K562 (cell line): ENCODE data around the gene POLR3A. TPM values are rescaled to one million over a fixed set of nuclear protein-coding genes. Genes with fewer than 3 reads are reported as not detected.

ENCODE experiments used
- ATAC-seq: fragments of 200-7000 bp; cut with Tn5 transposase; 3 replicates; pipeline ENCODE4 v1.9.1; 2020; ENCODE audit warnings: moderate library complexity
- BruUV-seq: library from RNA; stranded (reverse); fragments of 400-500 nt; replicated peaks from 2 replicates; lab custom pipeline; 2021; lab: Mats Ljungman, UMichigan
- CTCF ChIA-PET: fragments of 300-600 bp; formaldehyde crosslinking; extraction: SDS; loops from one replicate; lab custom pipeline; 2021; ENCODE audit warnings: low intra/inter-chr PET ratio; lab: Yijun Ruan, JAX
- POLR2A ChIA-PET: fragments of 300-600, 350-650 bp; sonication (Branson Sonifier 250); formaldehyde crosslinking; extraction: SDS; loops from one replicate; lab custom pipeline; 2021; ENCODE audit warnings: antibody characterized with exemption, inconsistent platforms; lab: Yijun Ruan, JAX
- DNase-seq, 4 experiments: peaks; one replicate each; pipeline versions ENCODE4 v3.0.0 to v3.0.0-alpha.2; 2011 to 2018; ENCODE audit warnings: low spot score in 3 of 4, mixed read lengths in 3 of 4; ENCODE audit errors: extremely low read depth in 1 of 4
- FAIRE-seq: peaks from 2 replicates; lab custom pipeline; 2011; peaks lifted over from hg19 to GRCh38; lab: Jason Lieb, UNC
- H2AFZ ChIP-seq: 2 replicates; pipeline ENCODE4 v1.6.0; 2011; ENCODE audit warnings: low read depth, low read length, control low read depth, inconsistent platforms
- H3K27ac ChIP-seq: fragments of 200-600 bp; 3 replicates; pipeline ENCODE4 v1.8.0; 2011; ENCODE audit warnings: low read depth, mild to moderate bottlenecking, control low read depth, inconsistent platforms, low read length, moderate library complexity, mixed read lengths; ENCODE audit errors: extremely low read depth
- H3K27me3 ChIP-seq, 2 experiments: fragments of 300-600 bp in 1 of 2; 2 replicates in 1 of 2; 3 replicates in 1 of 2; pipeline versions ENCODE4 v1.6.0 to v1.8.0; 2011; ENCODE audit warnings: inconsistent platforms in 2 of 2, low read length in 2 of 2, mild to moderate bottlenecking in 1 of 2, mixed read lengths in 1 of 2, moderate library complexity in 1 of 2; ENCODE audit not compliant: control insufficient read depth in 2 of 2, insufficient read depth in 2 of 2
- H3K36me3 ChIP-seq: fragments of 300-600 bp; 3 replicates; pipeline ENCODE4 v1.8.0; 2011; ENCODE audit warnings: mild to moderate bottlenecking, low read length, inconsistent platforms; ENCODE audit not compliant: control insufficient read depth, insufficient read depth
- H3K4me1 ChIP-seq, 2 experiments: fragments of 200-600 bp in 1 of 2; replicated peaks in 1 of 2; 2 replicates in 1 of 2; 3 replicates in 1 of 2; pipeline versions ENCODE4 v1.5.1 to v1.8.0; 2011; ENCODE audit warnings: inconsistent platforms in 2 of 2, low read length in 2 of 2, mild to moderate bottlenecking in 1 of 2, mixed read lengths in 1 of 2, moderate library complexity in 1 of 2; ENCODE audit not compliant: control insufficient read depth in 2 of 2, insufficient read depth in 2 of 2
- H3K4me2 ChIP-seq: 2 replicates; pipeline ENCODE4 v1.6.1; 2011; ENCODE audit warnings: low read length, control low read depth, inconsistent platforms, mixed read lengths; ENCODE audit not compliant: insufficient read depth
- H3K4me3 ChIP-seq: fragments of 200-600 bp; sonication (generic), shearing (Covaris generic); 2 replicates; pipeline ENCODE4 v1.5.1; 2016; ENCODE audit warnings: control low read depth, inconsistent platforms
- H3K79me2 ChIP-seq: fragments of 200-600 bp; 3 replicates; pipeline ENCODE4 v1.8.0; 2011; ENCODE audit warnings: low read length, inconsistent platforms; ENCODE audit not compliant: control insufficient read depth, insufficient read depth
- H3K9ac ChIP-seq, 2 experiments: 2 replicates each; pipeline versions ENCODE4 v1.6.0 to v1.6.1; 2011; ENCODE audit warnings: low read depth in 2 of 2, low read length in 2 of 2, control low read depth in 1 of 2, inconsistent platforms in 1 of 2, mild to moderate bottlenecking in 1 of 2, mixed read lengths in 1 of 2; ENCODE audit not compliant: insufficient read depth in 1 of 2
- H3K9me1 ChIP-seq: one replicate; pipeline ENCODE4 v1.6.0; 2011; ENCODE audit warnings: inconsistent platforms, mild to moderate bottlenecking, low read length, moderate library complexity; ENCODE audit not compliant: control insufficient read depth, insufficient read depth
- H3K9me3 ChIP-seq: replicated peaks from 2 replicates; pipeline ENCODE4 v1.5.1; 2011; ENCODE audit warnings: low read depth, low read length, inconsistent platforms; ENCODE audit not compliant: control insufficient read depth, insufficient read depth
- H4K20me1 ChIP-seq: replicated peaks from 2 replicates; pipeline ENCODE4 v1.6.1; 2011; ENCODE audit warnings: low read length, inconsistent platforms, mixed read lengths; ENCODE audit not compliant: control insufficient read depth, insufficient read depth
- ESRRA ChIP-seq: fragments of 450-650 bp; IDR thresholded peaks from 2 replicates; pipeline ENCODE4 v1.6.1; 2014; ENCODE audit warnings: low read depth, mild to moderate bottlenecking, moderate library complexity, borderline replicate concordance
- ETV6 ChIP-seq, 3 experiments: fragments of 150-350 bp in 1 of 3; sonication (generic) in 1 of 3; formaldehyde crosslinking in 1 of 3; IDR thresholded peaks; 2 replicates each; pipeline versions ENCODE4 v1.6.1 to v1.8.0; 2014 to 2022; ENCODE audit warnings: borderline replicate concordance in 2 of 3, low read depth in 2 of 3, antibody characterized with exemption in 1 of 3, low read length in 1 of 3, mild to moderate bottlenecking in 1 of 3, missing genetic modification reagents in 1 of 3
- FOXA1 ChIP-seq: fragments of 450-650 bp; IDR thresholded peaks from 2 replicates; pipeline ENCODE4 v1.6.1; 2016; ENCODE audit warnings: mild to moderate bottlenecking, borderline replicate concordance
- FOXJ3 ChIP-seq: sonication (generic); formaldehyde crosslinking; IDR thresholded peaks from 2 replicates; pipeline ENCODE4 v1.4.0; 2020; ENCODE audit warnings: mild to moderate bottlenecking, missing genetic modification reagents
- KAT8 ChIP-seq: fragments of 450-650 bp; IDR thresholded peaks from 2 replicates; pipeline ENCODE4 v1.6.1; 2016; ENCODE audit warnings: low read depth, mild to moderate bottlenecking
- KDM5B ChIP-seq: fragments of 200-600 bp; sonication (generic); IDR thresholded peaks from 2 replicates; pipeline ENCODE4 v1.6.1; 2012; ENCODE audit warnings: low read depth, mild to moderate bottlenecking, moderate library complexity, low read length, control low read depth, inconsistent platforms; ENCODE audit not compliant: insufficient replicate concordance
- MBD2 ChIP-seq: sonication (generic); IDR thresholded peaks from 2 replicates; pipeline ENCODE4 v1.6.1; 2016; ENCODE audit warnings: low read depth, borderline replicate concordance
- RHOXF2B ChIP-seq: fragments of 250-450 bp; sonication (Bioruptor Pico); conservative IDR thresholded peaks from 2 replicates; pipeline ENCODE4 v1.5.1; 2021
- RNF2 ChIP-seq: sonication (generic); IDR thresholded peaks from 2 replicates; pipeline ENCODE4 v1.6.1; 2016
- ZNF324 ChIP-seq: fragments of 250-450 bp; sonication (Bioruptor Pico); IDR thresholded peaks from 2 replicates; pipeline ENCODE4 v1.4.0; 2020; ENCODE audit warnings: mild to moderate bottlenecking
- WGBS: fragments of 100-300 bp; shearing (Covaris generic); methylation state at CpG from one replicate; pipeline ENCODE4 v1.1.6; 2016; ENCODE audit warnings: low coverage, mixed read lengths; ENCODE audit not compliant: insufficient coverage; ENCODE audit errors: missing lambda C conversion rate; 5-methylcytosine and 5-hydroxymethylcytosine counted together
- in situ Hi-C: fragments of 300-500 bp; cut with MboI; formaldehyde crosslinking; loops from 4 replicates; pipeline ENCODE4 v1.15.0; 2018; ENCODE audit warnings: inconsistent platforms, mixed read lengths
- intact Hi-C: fragments of 100-400 bp; cut with micrococcal nuclease; formaldehyde crosslinking; loops from 2 replicates; pipeline ENCODE4 v1.14.2; 2022
- polyA plus RNA-seq, 8 experiments: library from polyadenylated mRNA; depleted of rRNA in 4 of 8; stranded (reverse) in 5 of 8; unstranded in 3 of 8; fragments of >200 nt; fragmentation: Nextera tagmentation in 2 of 8; fragmentation: Illumina TruSeq in 1 of 8; extraction: Ambion mirVana in 2 of 8; extraction: Trizol in 1 of 8; gene quantifications; 2 replicates each; pipeline versions ENCODE4 v1.2.1 to v1.2.3, GENCODE V29; 2011 to 2014; ENCODE audit warnings: inconsistent platforms in 1 of 8, missing spikeins in 1 of 8
- total RNA-seq, 7 experiments: library from RNA; depleted of rRNA in 6 of 7; stranded (reverse); fragments of >200 nt in 6 of 7; fragmentation: Illumina TruSeq in 2 of 7; extraction: Trizol in 2 of 7; gene quantifications; 2 replicates each; pipeline versions ENCODE4 v1.2.1 to v1.2.3, GENCODE V29; 2011 to 2021; ENCODE audit warnings: low replicate concordance in 1 of 7
- TF ChIP-seq, protein P1 (sequence below): sonication (generic); formaldehyde crosslinking; IDR thresholded peaks from 2 replicates; pipeline ENCODE4 v1.8.1; 2023; ENCODE audit warnings: missing genetic modification reagents, mild to moderate bottlenecking, borderline replicate concordance
- TF ChIP-seq, protein P2 (sequence below): fragments of 450-650 bp; IDR thresholded peaks from 2 replicates; pipeline ENCODE4 v1.6.1; 2018; ENCODE audit warnings: mild to moderate bottlenecking, low read depth; ENCODE audit not compliant: partially characterized antibody
- TF ChIP-seq, protein P3 (sequence below): fragments of 450-650 bp; formaldehyde crosslinking; IDR thresholded peaks from 2 replicates; pipeline ENCODE4 v1.4.0; 2020; ENCODE audit warnings: mild to moderate bottlenecking

POLR3A gene
- total and polyA plus RNA-seq, 9 of the 15 experiments (the other 6 are each of a cell fraction or from before 2014, with no cell fraction given): 14.9 to 37.0 (median 26.7) TPM

DNA sequence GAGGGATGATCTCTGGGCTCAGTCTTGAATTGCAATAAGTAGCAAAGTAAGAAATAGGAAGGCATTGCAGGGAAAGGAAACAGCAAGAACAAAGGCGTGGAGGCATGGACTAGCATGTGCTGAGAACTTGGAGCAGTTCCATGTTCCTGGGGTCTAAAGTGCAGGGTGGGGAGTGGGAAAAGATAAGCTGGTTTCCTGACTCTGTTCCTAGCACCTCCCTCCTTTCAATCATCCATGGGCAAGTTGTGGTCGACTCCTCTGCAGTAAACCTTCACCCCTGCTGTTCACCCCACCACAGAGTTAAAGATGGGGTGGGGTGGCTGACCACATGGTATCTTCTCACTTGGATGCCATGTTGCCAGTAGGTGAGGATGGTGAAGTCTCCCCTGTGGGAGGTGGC, 33.9 kb upstream of the POLR3A start (continued):
- TF ChIP-seq, protein P1, sequence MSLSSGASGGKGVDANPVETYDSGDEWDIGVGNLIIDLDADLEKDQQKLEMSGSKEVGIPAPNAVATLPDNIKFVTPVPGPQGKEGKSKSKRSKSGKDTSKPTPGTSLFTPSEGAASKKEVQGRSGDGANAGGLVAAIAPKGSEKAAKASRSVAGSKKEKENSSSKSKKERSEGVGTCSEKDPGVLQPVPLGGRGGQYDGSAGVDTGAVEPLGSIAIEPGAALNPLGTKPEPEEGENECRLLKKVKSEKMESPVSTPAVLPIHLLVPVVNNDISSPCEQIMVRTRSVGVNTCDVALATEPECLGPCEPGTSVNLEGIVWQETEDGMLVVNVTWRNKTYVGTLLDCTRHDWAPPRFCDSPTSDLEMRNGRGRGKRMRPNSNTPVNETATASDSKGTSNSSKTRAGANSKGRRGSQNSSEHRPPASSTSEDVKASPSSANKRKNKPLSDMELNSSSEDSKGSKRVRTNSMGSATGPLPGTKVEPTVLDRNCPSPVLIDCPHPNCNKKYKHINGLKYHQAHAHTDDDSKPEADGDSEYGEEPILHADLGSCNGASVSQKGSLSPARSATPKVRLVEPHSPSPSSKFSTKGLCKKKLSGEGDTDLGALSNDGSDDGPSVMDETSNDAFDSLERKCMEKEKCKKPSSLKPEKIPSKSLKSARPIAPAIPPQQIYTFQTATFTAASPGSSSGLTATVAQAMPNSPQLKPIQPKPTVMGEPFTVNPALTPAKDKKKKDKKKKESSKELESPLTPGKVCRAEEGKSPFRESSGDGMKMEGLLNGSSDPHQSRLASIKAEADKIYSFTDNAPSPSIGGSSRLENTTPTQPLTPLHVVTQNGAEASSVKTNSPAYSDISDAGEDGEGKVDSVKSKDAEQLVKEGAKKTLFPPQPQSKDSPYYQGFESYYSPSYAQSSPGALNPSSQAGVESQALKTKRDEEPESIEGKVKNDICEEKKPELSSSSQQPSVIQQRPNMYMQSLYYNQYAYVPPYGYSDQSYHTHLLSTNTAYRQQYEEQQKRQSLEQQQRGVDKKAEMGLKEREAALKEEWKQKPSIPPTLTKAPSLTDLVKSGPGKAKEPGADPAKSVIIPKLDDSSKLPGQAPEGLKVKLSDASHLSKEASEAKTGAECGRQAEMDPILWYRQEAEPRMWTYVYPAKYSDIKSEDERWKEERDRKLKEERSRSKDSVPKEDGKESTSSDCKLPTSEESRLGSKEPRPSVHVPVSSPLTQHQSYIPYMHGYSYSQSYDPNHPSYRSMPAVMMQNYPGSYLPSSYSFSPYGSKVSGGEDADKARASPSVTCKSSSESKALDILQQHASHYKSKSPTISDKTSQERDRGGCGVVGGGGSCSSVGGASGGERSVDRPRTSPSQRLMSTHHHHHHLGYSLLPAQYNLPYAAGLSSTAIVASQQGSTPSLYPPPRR (CRISPR knock-in tag): no peak
- TF ChIP-seq ZNF324: no peak

DNA sequence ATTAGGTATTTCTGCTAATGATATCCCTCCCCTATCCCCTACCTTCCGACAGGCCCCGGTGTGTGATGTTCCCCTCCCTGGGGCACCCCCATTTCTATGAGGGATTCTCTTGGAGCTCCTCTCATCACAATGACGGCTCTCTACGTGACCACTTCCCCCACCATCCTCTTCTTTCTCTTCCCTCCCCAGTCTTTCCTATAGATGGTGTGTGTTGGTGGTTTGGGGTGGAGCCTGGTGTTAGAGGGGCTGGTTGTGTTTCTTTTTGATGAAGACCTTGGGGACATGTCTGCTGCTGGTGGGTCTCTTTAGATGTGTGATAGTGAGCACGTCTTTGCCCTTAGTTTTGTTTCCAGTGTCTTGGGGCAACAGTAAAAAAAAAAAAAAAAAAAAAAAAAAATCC, 33.0 kb upstream of the POLR3A start:
- H3K4me2 ChIP-seq: no peak overlapping the region
- no peaks in the 10 kb centered on the region for H3K4me1 ChIP-seq
- WGBS: 0% methylated on average over 5 of the region's 5 CpGs
- TF ChIP-seq MBD2 (no peak), ESRRA (no peak), RHOXF2B (no peak), ETV6 (IDR thresholded peaks at IDR 0.05; ENCODE audit: borderline replicate concordance in 1 of 2, low read depth in 2 of 2, low read length in 1 of 2) (no peak), ETV6 (CRISPR knock-in tag; IDR thresholded peaks at IDR 0.05; ENCODE audit: borderline replicate concordance) (no peak), KDM5B (no peak), FOXJ3 (CRISPR knock-in tag) (no peak), RNF2 (no peak), KAT8 (no peak), FOXA1 (no peak)
- TF ChIP-seq, protein P2, sequence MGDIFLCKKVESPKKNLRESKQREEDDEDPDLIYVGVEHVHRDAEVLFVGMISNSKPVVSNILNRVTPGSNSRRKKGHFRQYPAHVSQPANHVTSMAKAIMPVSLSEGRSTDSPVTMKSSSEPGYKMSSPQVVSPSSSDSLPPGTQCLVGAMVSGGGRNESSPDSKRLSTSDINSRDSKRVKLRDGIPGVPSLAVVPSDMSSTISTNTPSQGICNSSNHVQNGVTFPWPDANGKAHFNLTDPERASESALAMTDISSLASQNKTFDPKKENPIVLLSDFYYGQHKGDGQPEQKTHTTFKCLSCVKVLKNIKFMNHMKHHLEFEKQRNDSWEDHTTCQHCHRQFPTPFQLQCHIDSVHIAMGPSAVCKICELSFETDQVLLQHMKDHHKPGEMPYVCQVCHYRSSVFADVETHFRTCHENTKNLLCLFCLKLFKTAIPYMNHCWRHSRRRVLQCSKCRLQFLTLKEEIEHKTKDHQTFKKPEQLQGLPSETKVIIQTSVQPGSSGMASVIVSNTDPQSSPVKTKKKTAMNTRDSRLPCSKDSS: no peak
- TF ChIP-seq, protein P3, sequence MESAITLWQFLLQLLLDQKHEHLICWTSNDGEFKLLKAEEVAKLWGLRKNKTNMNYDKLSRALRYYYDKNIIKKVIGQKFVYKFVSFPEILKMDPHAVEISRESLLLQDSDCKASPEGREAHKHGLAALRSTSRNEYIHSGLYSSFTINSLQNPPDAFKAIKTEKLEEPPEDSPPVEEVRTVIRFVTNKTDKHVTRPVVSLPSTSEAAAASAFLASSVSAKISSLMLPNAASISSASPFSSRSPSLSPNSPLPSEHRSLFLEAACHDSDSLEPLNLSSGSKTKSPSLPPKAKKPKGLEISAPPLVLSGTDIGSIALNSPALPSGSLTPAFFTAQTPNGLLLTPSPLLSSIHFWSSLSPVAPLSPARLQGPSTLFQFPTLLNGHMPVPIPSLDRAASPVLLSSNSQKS (CRISPR knock-in tag): no peak
- H3K9me1 ChIP-seq: no peaks in the 10 kb centered on the region
- DNase-seq (no peak), ATAC-seq (no peak), FAIRE-seq (no peak)
- in situ Hi-C loops: no loop called here
- no peaks in the 10 kb centered on the region; the same call in 1 of the 2 replicates for H4K20me1 ChIP-seq
- BruUV-seq: no TSS peak
- H3K27ac ChIP-seq: no peak overlapping the region
- ChIA-PET POLR2A (interaction anchor here (0.6 to 1.1 kb wide), 2 partner anchors 23 to 174 kb away, joined by 3 to 4 read pairs; no protein-coding TSS in a partner anchor), CTCF (no interaction called here)
- H3K9ac ChIP-seq: no peak overlapping the region
- no peaks in the 10 kb centered on the region for H3K36me3 ChIP-seq
- intact Hi-C loops: no loop called here
- H2AFZ ChIP-seq: no peak overlapping the region
- H3K4me3 ChIP-seq: no peak overlapping the region
- no peaks in the 10 kb centered on the region for H3K79me2 ChIP-seq
- no peaks in the 10 kb centered on the region for H3K9me3 ChIP-seq
- peaks cover 27 to 50% of the 10 kb centered on the region in 2 experiments; a peak in 4 of 5 replicates for H3K27me3 ChIP-seq
